ENCODE measurements around the gene SPECC1. TPM values are rescaled to one million over a fixed set of nuclear protein-coding genes. Genes with fewer than 3 reads are reported as not detected.

Gene SPECC1
- total and polyA plus RNA-seq, 2 donors (not counting 3 experiments of a cell fraction or from before 2014, with no cell fraction given), result 5.3 to 20.4 TPM

GRCh38 chr17:20122254-20122879, 113.2 kb downstream of the SPECC1 start:
- Histone ChIP-seq H3K4me3 (replicated peaks in 1 of 3; ENCODE audit: insufficient read depth in 1 of 3, low read depth in 1 of 3, low read length in 3 of 3) (no peak overlapping the region), H3K9me3 (replicated peaks; ENCODE audit: control insufficient read depth, insufficient read depth, low read length) (no peaks in the 10 kb centered on the region), H3K4me1 (ENCODE audit: control insufficient read depth, extremely low read depth, insufficient read depth, low read length) (no peaks in the 10 kb centered on the region), H2AFZ (ENCODE audit: low read depth, low read length) (no peak overlapping the region), H4K20me1 (replicated peaks; ENCODE audit: control insufficient read depth, extremely low read depth, insufficient read depth, low read length) (no peaks in the 10 kb centered on the region), H3K79me2 (ENCODE audit: control insufficient read depth, insufficient read depth, low read length) (no peaks in the 10 kb centered on the region), H3K27me3 (ENCODE audit: control insufficient read depth in 2 of 2, insufficient read depth in 2 of 2, low read length in 2 of 2) (no peaks in the 10 kb centered on the region), H3K36me3 (ENCODE audit: control insufficient read depth in 2 of 2, extremely low read depth in 1 of 2, insufficient read depth in 2 of 2, low read length in 2 of 2) (no peaks in the 10 kb centered on the region), H3K4me2 (ENCODE audit: insufficient read depth, low read length) (no peak overlapping the region), H3K9ac (replicated peaks; ENCODE audit: extremely low read depth, insufficient read depth, low read length) (no peak overlapping the region), H3K9me1 (replicated peaks; ENCODE audit: control insufficient read depth, extremely low read depth, insufficient read depth, low read length) (no peaks in the 10 kb centered on the region), H3K27ac (ENCODE audit: insufficient read depth, low read depth, low read length) (no peak overlapping the region)
- ChIA-PET POLR2A (no interaction called here), CTCF (interaction anchor here (0.6 to 2.6 kb wide), 13 partner anchors 8 to 199 kb away, joined by 3 to 31 read pairs (median 3); no protein-coding TSS in a partner anchor)
- no peak for DNase-seq (ENCODE audit: low read depth, low spot score)
- BruUV-seq (replicated peaks), result no TSS peak
- intact Hi-C loops (cut with micrococcal nuclease), result no loop called here
- FAIRE-seq, result no peak
- TF ChIP-seq JUN (IDR thresholded peaks at IDR 0.05; ENCODE audit: borderline replicate concordance, insufficient read depth, insufficient read length, low read depth) (no peak), CTCF (IDR thresholded peaks at IDR 0.05; ENCODE audit: extremely low read depth in 1 of 2, insufficient read depth in 1 of 2, low read depth in 1 of 2, low read length in 2 of 2) (no peak), MYC (IDR thresholded peaks at IDR 0.05; ENCODE audit: low read depth, low read length) (no peak), POLR2A (IDR thresholded peaks at IDR 0.05; ENCODE audit: low read depth, low read length) (no peak), POLR2AphosphoS5 (IDR thresholded peaks at IDR 0.05; ENCODE audit: insufficient read depth, low read depth, low read length) (no peak), GATA2 (IDR thresholded peaks at IDR 0.05; ENCODE audit: insufficient read depth, insufficient read length, low read depth, low read length) (no peak), EZH2 (IDR thresholded peaks at IDR 0.05; ENCODE audit: borderline replicate concordance, low read depth, low read length, severe bottlenecking) (no peak), MAX (IDR thresholded peaks at IDR 0.05; ENCODE audit: insufficient read depth, insufficient read length) (no peak), FOS (IDR thresholded peaks at IDR 0.05; ENCODE audit: borderline replicate concordance, insufficient read depth, low read length) (no peak)
- dilution Hi-C loops (cut with MboI; ENCODE audit: extremely low pct_ligation_motif_present, low sequenced_read_pairs), result no loop called here
